Neural cell (in vitro differentiated cells): ENCODE data around the gene SRC. TPM values are rescaled to one million over a fixed set of nuclear protein-coding genes. Genes with fewer than 3 reads are reported as not detected.

Experiments used
- H2AFZ ChIP-seq: fragments of 200-600, 300-800 bp; sonication (generic), shearing (Covaris generic); 2 replicates; pipeline ENCODE4 v1.6.0; 2014; ENCODE audit warnings: low read depth, mild to moderate bottlenecking, antibody characterized with exemption, low read length, moderate library complexity
- H3F3A ChIP-seq: fragments of 200-600 bp; shearing (Covaris generic); 2 replicates; pipeline ENCODE4 v1.6.1; 2016; ENCODE audit warnings: mild to moderate bottlenecking, moderate library complexity, mixed read lengths, antibody characterized with exemption, low read length; ENCODE audit not compliant: insufficient read depth, poor library complexity, severe bottlenecking
- H3K27ac ChIP-seq: fragments of 200-600, 300-800 bp; sonication (generic), shearing (Covaris generic); 2 replicates; pipeline ENCODE4 v1.5.1; 2014; ENCODE audit warnings: mild to moderate bottlenecking, low read length, moderate library complexity
- H3K27me3 ChIP-seq: fragments of 300-800, 200-600 bp; sonication (generic), shearing (Covaris generic); 2 replicates; pipeline ENCODE4 v1.6.0; 2014; ENCODE audit warnings: mild to moderate bottlenecking, low read depth, low read length, moderate library complexity; ENCODE audit not compliant: insufficient read depth
- H3K36me3 ChIP-seq: fragments of 300-800, 200-600 bp; sonication (generic), shearing (Covaris generic); 2 replicates; pipeline ENCODE4 v1.5.1; 2014; ENCODE audit warnings: mild to moderate bottlenecking, antibody characterized with exemption, low read length, moderate library complexity; ENCODE audit not compliant: insufficient read depth
- H3K4me2 ChIP-seq: fragments of 300-800, 200-600 bp; sonication (generic), shearing (Covaris generic); 2 replicates; pipeline ENCODE4 v1.6.0; 2014; ENCODE audit warnings: mild to moderate bottlenecking, low read length
- H3K4me3 ChIP-seq: fragments of 300-800, 200-600 bp; sonication (generic), shearing (Covaris generic); 2 replicates; pipeline ENCODE4 v1.5.1; 2014; ENCODE audit warnings: mild to moderate bottlenecking, low read length, moderate library complexity
- H3K79me2 ChIP-seq: fragments of 200-600 bp; shearing (Covaris generic); replicated peaks from 2 replicates; pipeline ENCODE4 v1.6.0; 2014; ENCODE audit warnings: mild to moderate bottlenecking, low read length, moderate library complexity; ENCODE audit not compliant: insufficient read depth
- H3K9ac ChIP-seq: fragments of 300-800, 200-600 bp; sonication (generic), shearing (Covaris generic); 2 replicates; pipeline ENCODE4 v1.6.1; 2016; ENCODE audit warnings: mild to moderate bottlenecking, low read length, mixed read lengths
- H3K9me2 ChIP-seq: fragments of 200-600 bp; shearing (Covaris generic); 2 replicates; pipeline ENCODE4 v1.6.1; 2016; ENCODE audit warnings: mild to moderate bottlenecking, low read length, mixed read lengths; ENCODE audit not compliant: insufficient read depth
- H3K9me3 ChIP-seq: fragments of 200-600, 300-800 bp; sonication (generic), shearing (Covaris generic); 2 replicates; pipeline ENCODE4 v1.6.1; 2016; ENCODE audit warnings: mild to moderate bottlenecking, mixed run types, low read length, moderate library complexity, mixed read lengths
- H4K20me1 ChIP-seq: fragments of 200-600 bp; shearing (Covaris generic); 2 replicates; pipeline ENCODE4 v1.6.1; 2016; ENCODE audit warnings: mild to moderate bottlenecking, mixed run types; ENCODE audit not compliant: insufficient read depth
- EP300 ChIP-seq: fragments of 450-650 bp; conservative IDR thresholded peaks from 2 replicates; pipeline ENCODE4 v1.6.1; 2014; ENCODE audit warnings: antibody characterized with exemption, mild to moderate bottlenecking, moderate library complexity; ENCODE audit not compliant: poor library complexity, severe bottlenecking
- EZH2 ChIP-seq: fragments of 200-600, 300-800 bp; shearing (Covaris generic), sonication (generic); IDR thresholded peaks from 2 replicates; pipeline ENCODE4 v1.6.1; 2014; ENCODE audit warnings: antibody characterized with exemption, low read length, borderline replicate concordance, mild to moderate bottlenecking; ENCODE audit not compliant: insufficient read depth, poor library complexity, severe bottlenecking
- MXI1 ChIP-seq: fragments of 450-650 bp; conservative IDR thresholded peaks from 2 replicates; pipeline ENCODE4 v1.6.1; 2014; ENCODE audit warnings: antibody characterized with exemption, mild to moderate bottlenecking; ENCODE audit not compliant: poor library complexity, severe bottlenecking
- POLR2AphosphoS5 ChIP-seq: IDR thresholded peaks from 2 replicates; pipeline ENCODE4 v1.6.1; 2012
- RAD21 ChIP-seq: fragments of 450-650 bp; conservative IDR thresholded peaks from 2 replicates; pipeline ENCODE4 v1.6.1; 2014; ENCODE audit warnings: antibody characterized with exemption, mild to moderate bottlenecking, moderate library complexity
- SMC3 ChIP-seq: fragments of 450-650 bp; conservative IDR thresholded peaks from 2 replicates; pipeline ENCODE4 v1.6.1; 2014; ENCODE audit warnings: antibody characterized with exemption, mild to moderate bottlenecking, moderate library complexity; ENCODE audit not compliant: poor library complexity
- TAF1 ChIP-seq: IDR thresholded peaks from 2 replicates; pipeline ENCODE4 v1.6.1; 2012; ENCODE audit warnings: low read depth
- polyA plus RNA-seq: library from polyadenylated mRNA; depleted of rRNA; stranded (reverse); fragments of >200 nt; gene quantifications from 2 replicates; pipeline ENCODE4 v1.2.3, GENCODE V29; 2014
- TF ChIP-seq, protein P1 (sequence below): fragments of 450-650 bp; IDR thresholded peaks from 2 replicates; pipeline ENCODE4 v1.5.1; 2014; ENCODE audit warnings: antibody characterized with exemption, mild to moderate bottlenecking, moderate library complexity; ENCODE audit not compliant: poor library complexity, severe bottlenecking
- TF ChIP-seq, protein P2 (sequence below): IDR thresholded peaks from 2 replicates; pipeline ENCODE4 v1.6.1; 2012; ENCODE audit warnings: borderline replicate concordance

Gene SRC
- polyA plus RNA-seq, 1 donor from 2014 or later, result 39.0 TPM

- Histone ChIP-seq H3K27ac (no peak overlapping the region), H3F3A (no peaks in the 10 kb centered on the region), H4K20me1 (no peaks in the 10 kb centered on the region), H3K9me3 (no peaks in the 10 kb centered on the region), H3K27me3 (no peaks in the 10 kb centered on the region), H3K4me3 (no peak overlapping the region), H3K9ac (no peak overlapping the region), H3K36me3 (no peaks in the 10 kb centered on the region), H3K9me2 (no peaks in the 10 kb centered on the region), H3K79me2 (no peaks in the 10 kb centered on the region), H2AFZ (no peak overlapping the region), H3K4me2 (no peak overlapping the region)
- TF ChIP-seq MXI1, result no peak
- no peak for TF ChIP-seq POLR2AphosphoS5
- TF ChIP-seq EZH2, result no peak
- no peak for TF ChIP-seq TAF1
- TF ChIP-seq, protein P1, sequence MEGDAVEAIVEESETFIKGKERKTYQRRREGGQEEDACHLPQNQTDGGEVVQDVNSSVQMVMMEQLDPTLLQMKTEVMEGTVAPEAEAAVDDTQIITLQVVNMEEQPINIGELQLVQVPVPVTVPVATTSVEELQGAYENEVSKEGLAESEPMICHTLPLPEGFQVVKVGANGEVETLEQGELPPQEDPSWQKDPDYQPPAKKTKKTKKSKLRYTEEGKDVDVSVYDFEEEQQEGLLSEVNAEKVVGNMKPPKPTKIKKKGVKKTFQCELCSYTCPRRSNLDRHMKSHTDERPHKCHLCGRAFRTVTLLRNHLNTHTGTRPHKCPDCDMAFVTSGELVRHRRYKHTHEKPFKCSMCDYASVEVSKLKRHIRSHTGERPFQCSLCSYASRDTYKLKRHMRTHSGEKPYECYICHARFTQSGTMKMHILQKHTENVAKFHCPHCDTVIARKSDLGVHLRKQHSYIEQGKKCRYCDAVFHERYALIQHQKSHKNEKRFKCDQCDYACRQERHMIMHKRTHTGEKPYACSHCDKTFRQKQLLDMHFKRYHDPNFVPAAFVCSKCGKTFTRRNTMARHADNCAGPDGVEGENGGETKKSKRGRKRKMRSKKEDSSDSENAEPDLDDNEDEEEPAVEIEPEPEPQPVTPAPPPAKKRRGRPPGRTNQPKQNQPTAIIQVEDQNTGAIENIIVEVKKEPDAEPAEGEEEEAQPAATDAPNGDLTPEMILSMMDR, result no peak
- TF ChIP-seq SMC3, result no peak
- TF ChIP-seq, protein P2, sequence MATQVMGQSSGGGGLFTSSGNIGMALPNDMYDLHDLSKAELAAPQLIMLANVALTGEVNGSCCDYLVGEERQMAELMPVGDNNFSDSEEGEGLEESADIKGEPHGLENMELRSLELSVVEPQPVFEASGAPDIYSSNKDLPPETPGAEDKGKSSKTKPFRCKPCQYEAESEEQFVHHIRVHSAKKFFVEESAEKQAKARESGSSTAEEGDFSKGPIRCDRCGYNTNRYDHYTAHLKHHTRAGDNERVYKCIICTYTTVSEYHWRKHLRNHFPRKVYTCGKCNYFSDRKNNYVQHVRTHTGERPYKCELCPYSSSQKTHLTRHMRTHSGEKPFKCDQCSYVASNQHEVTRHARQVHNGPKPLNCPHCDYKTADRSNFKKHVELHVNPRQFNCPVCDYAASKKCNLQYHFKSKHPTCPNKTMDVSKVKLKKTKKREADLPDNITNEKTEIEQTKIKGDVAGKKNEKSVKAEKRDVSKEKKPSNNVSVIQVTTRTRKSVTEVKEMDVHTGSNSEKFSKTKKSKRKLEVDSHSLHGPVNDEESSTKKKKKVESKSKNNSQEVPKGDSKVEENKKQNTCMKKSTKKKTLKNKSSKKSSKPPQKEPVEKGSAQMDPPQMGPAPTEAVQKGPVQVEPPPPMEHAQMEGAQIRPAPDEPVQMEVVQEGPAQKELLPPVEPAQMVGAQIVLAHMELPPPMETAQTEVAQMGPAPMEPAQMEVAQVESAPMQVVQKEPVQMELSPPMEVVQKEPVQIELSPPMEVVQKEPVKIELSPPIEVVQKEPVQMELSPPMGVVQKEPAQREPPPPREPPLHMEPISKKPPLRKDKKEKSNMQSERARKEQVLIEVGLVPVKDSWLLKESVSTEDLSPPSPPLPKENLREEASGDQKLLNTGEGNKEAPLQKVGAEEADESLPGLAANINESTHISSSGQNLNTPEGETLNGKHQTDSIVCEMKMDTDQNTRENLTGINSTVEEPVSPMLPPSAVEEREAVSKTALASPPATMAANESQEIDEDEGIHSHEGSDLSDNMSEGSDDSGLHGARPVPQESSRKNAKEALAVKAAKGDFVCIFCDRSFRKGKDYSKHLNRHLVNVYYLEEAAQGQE, result no peak
- no peak for TF ChIP-seq EP300
- TF ChIP-seq RAD21, result no peak
Measured at GRCh38 chr20:37432606-37433005, 86.7 kb downstream of the SRC start.

- Histone ChIP-seq H3K9me3 (no peaks in the 10 kb centered on the region), H3K27ac (no peak overlapping the region), H3K36me3 (no peaks in the 10 kb centered on the region), H3K27me3 (no peaks in the 10 kb centered on the region), H3K9me2 (no peaks in the 10 kb centered on the region), H3K79me2 (no peaks in the 10 kb centered on the region), H3F3A (no peaks in the 10 kb centered on the region), H3K4me3 (no peak overlapping the region), H3K9ac (no peak overlapping the region), H3K4me2 (no peak overlapping the region), H4K20me1 (no peaks in the 10 kb centered on the region), H2AFZ (no peak overlapping the region)
- TF ChIP-seq RAD21 (no peak), SMC3 (no peak), MXI1 (no peak), POLR2AphosphoS5 (no peak), TAF1 (no peak), EP300 (no peak), EZH2 (no peak)
- TF ChIP-seq, protein P1, result no peak
- TF ChIP-seq, protein P2, result no peak
Measured at GRCh38 chr20:37435607-37436006, 89.7 kb downstream of the SRC start.
